ENCODE data around the gene TGFA. TPM values are rescaled to one million over a fixed set of nuclear protein-coding genes. Genes with fewer than 3 reads are reported as not detected.

The TGFA gene
- total RNA-seq, 1 experiment from 2014 or later = 22.5 TPM

- no TSS peak for BruUV-seq (replicated peaks)
These were observed 89.6 kb downstream of the TGFA start for GRCh38 chr2:70463997-70464396.

GRCh38 chr2:70463581-70463980 lies 90.0 kb downstream of the TGFA start:
- POLR2A ChIA-PET = interaction anchor here (1.0 to 1.3 kb wide), 2 partner anchors 89 to 545 kb away, joined by 3 read pairs; no protein-coding TSS in a partner anchor
- Mint-ChIP-seq H3K36me3 (ENCODE audit: insufficient read depth, unreplicated experiment) (peaks cover 20% of the 10 kb centered on the region), H3K27me3 (ENCODE audit: insufficient read depth, unreplicated experiment) (no peaks in the 10 kb centered on the region), H3K27ac (ENCODE audit: low read depth, unreplicated experiment) (no peak overlapping the region), H3K9me3 (ENCODE audit: unreplicated experiment) (no peaks in the 10 kb centered on the region), H3K4me3 (ENCODE audit: unreplicated experiment) (no peak overlapping the region), H3K4me1 (ENCODE audit: insufficient read depth, unreplicated experiment) (peaks cover 5% of the 10 kb centered on the region)
- DNase-seq (ENCODE audit: unreplicated experiment) = no peak
- intact Hi-C loops (cut with micrococcal nuclease) = no loop called here
- CTCF ChIA-PET = interaction anchor here (0.6 to 2.4 kb wide), 4 partner anchors 18 to 184 kb away, joined by 3 to 7 read pairs (median 4); partner anchors contain the start of gene FAM136A
- BruUV-seq (replicated peaks) = no TSS peak
- no peak for TF ChIP-seq CTCF (IDR thresholded peaks at IDR 0.05; ENCODE audit: unreplicated experiment)

More at GRCh38 chr2:70463997-70464396, 89.6 kb downstream of the TGFA start:
- no peaks in the 10 kb centered on the region for H3K9me3 Mint-ChIP-seq (ENCODE audit: unreplicated experiment)
- no peaks in the 10 kb centered on the region for H3K27me3 Mint-ChIP-seq (ENCODE audit: insufficient read depth, unreplicated experiment)
- ChIA-PET CTCF (interaction anchor here (0.6 to 2.4 kb wide), 4 partner anchors 122 to 183 kb away, joined by 3 to 7 read pairs (median 4); partner anchors contain the start of gene FAM136A), POLR2A (interaction anchor here (1.0 kb wide), 1 partner anchor 546 kb away, joined by 3 read pairs; no protein-coding TSS in a partner anchor)
- no peak overlapping the region for H3K4me3 Mint-ChIP-seq (ENCODE audit: unreplicated experiment)
- peaks cover 20% of the 10 kb centered on the region for H3K36me3 Mint-ChIP-seq (ENCODE audit: insufficient read depth, unreplicated experiment)
- H3K4me1 Mint-ChIP-seq (ENCODE audit: insufficient read depth, unreplicated experiment) = peaks cover 5% of the 10 kb centered on the region
- DNase-seq (ENCODE audit: unreplicated experiment) = no peak
- H3K27ac Mint-ChIP-seq (ENCODE audit: low read depth, unreplicated experiment) = no peak overlapping the region
- TF ChIP-seq CTCF (IDR thresholded peaks at IDR 0.05; ENCODE audit: unreplicated experiment) = no peak
- intact Hi-C loops (cut with micrococcal nuclease) = no loop called here

GRCh38 chr2:70461981-70462876 lies 91.4 kb downstream of the TGFA start:
- no TSS peak for BruUV-seq (replicated peaks)
- POLR2A ChIA-PET = interaction anchor here (0.6 to 1.6 kb wide), 3 partner anchors 14 to 121 kb away, joined by 3 to 4 read pairs (median 4); no protein-coding TSS in a partner anchor
- no peak overlapping the region for H3K4me3 Mint-ChIP-seq (ENCODE audit: unreplicated experiment)
- no peak for TF ChIP-seq CTCF (IDR thresholded peaks at IDR 0.05; ENCODE audit: unreplicated experiment)
- CTCF ChIA-PET = interaction anchor here (0.5 to 2.4 kb wide), 4 partner anchors 19 to 155 kb away, joined by 3 to 7 read pairs (median 4); no protein-coding TSS in a partner anchor
- peaks cover 20% of the 10 kb centered on the region for H3K36me3 Mint-ChIP-seq (ENCODE audit: insufficient read depth, unreplicated experiment)
- H3K9me3 Mint-ChIP-seq (ENCODE audit: unreplicated experiment) = no peaks in the 10 kb centered on the region
- no peak overlapping the region for H3K27ac Mint-ChIP-seq (ENCODE audit: low read depth, unreplicated experiment)
- intact Hi-C loops (cut with micrococcal nuclease) = no loop called here
- no peaks in the 10 kb centered on the region for H3K27me3 Mint-ChIP-seq (ENCODE audit: insufficient read depth, unreplicated experiment)
- H3K4me1 Mint-ChIP-seq (ENCODE audit: insufficient read depth, unreplicated experiment) = peaks cover 5% of the 10 kb centered on the region
- DNase-seq (ENCODE audit: unreplicated experiment) = no peak

GRCh38 chr2:70461414-70461813 lies 92.2 kb downstream of the TGFA start:
- no peak for DNase-seq (ENCODE audit: unreplicated experiment)
- H3K4me1 Mint-ChIP-seq (ENCODE audit: insufficient read depth, unreplicated experiment) = peaks cover 5% of the 10 kb centered on the region
- no peak overlapping the region for H3K4me3 Mint-ChIP-seq (ENCODE audit: unreplicated experiment)
- no peak overlapping the region for H3K27ac Mint-ChIP-seq (ENCODE audit: low read depth, unreplicated experiment)
- H3K36me3 Mint-ChIP-seq (ENCODE audit: insufficient read depth, unreplicated experiment) = peaks cover 19% of the 10 kb centered on the region
- no peaks in the 10 kb centered on the region for H3K27me3 Mint-ChIP-seq (ENCODE audit: insufficient read depth, unreplicated experiment)
- TF ChIP-seq CTCF (IDR thresholded peaks at IDR 0.05; ENCODE audit: unreplicated experiment) = no peak
- BruUV-seq (replicated peaks) = no TSS peak
- POLR2A ChIA-PET = interaction anchor here (0.6 to 1.6 kb wide), 2 partner anchors 13 to 121 kb away, joined by 4 read pairs; no protein-coding TSS in a partner anchor
- CTCF ChIA-PET = interaction anchor here (0.5 to 0.6 kb wide), 2 partner anchors 75 to 156 kb away, joined by 3 read pairs; no protein-coding TSS in a partner anchor
- intact Hi-C loops (cut with micrococcal nuclease) = no loop called here
- H3K9me3 Mint-ChIP-seq (ENCODE audit: unreplicated experiment) = no peaks in the 10 kb centered on the region

All from MCF 10A (cell line).